Osteoblast (primary cell): ENCODE data around the gene PUDP. TPM values are rescaled to one million over a fixed set of nuclear protein-coding genes. Genes with fewer than 3 reads are reported as not detected.

ENCODE experiments used
- DNase-seq: peaks from one replicate; pipeline ENCODE4 v3.0.0; 2011; ENCODE audit warnings: low spot score, mixed read lengths; ENCODE audit not compliant: insufficient read length; ENCODE audit errors: missing footprints
- H2AFZ ChIP-seq: 2 replicates; pipeline ENCODE4 v1.6.0; 2011; ENCODE audit warnings: mild to moderate bottlenecking, low read length
- H3K27ac ChIP-seq: 2 replicates; pipeline ENCODE4 v1.5.1; 2011; ENCODE audit warnings: mild to moderate bottlenecking, low read depth, low read length, moderate library complexity
- H3K27me3 ChIP-seq: 2 replicates; pipeline ENCODE4 v1.6.0; 2012; ENCODE audit warnings: mild to moderate bottlenecking, control low read depth, inconsistent platforms, low read length, moderate library complexity; ENCODE audit not compliant: insufficient read depth
- H3K36me3 ChIP-seq: 2 replicates; pipeline ENCODE4 v1.5.1; 2011; ENCODE audit warnings: mild to moderate bottlenecking, low read length, control low read depth, moderate library complexity; ENCODE audit not compliant: insufficient read depth
- H3K4me1 ChIP-seq: 2 replicates; pipeline ENCODE4 v1.5.1; 2011; ENCODE audit warnings: mild to moderate bottlenecking, low read length, control low read depth, moderate library complexity; ENCODE audit not compliant: insufficient read depth
- H3K4me2 ChIP-seq: 2 replicates; pipeline ENCODE4 v1.6.0; 2011; ENCODE audit warnings: mild to moderate bottlenecking, low read length; ENCODE audit not compliant: insufficient read depth
- H3K4me3 ChIP-seq: fragments of 200-600 bp; sonication (generic); 3 replicates; pipeline ENCODE4 v1.5.1; 2012; ENCODE audit warnings: mild to moderate bottlenecking, low read length, inconsistent platforms; ENCODE audit not compliant: insufficient read depth
- H3K79me2 ChIP-seq: 2 replicates; pipeline ENCODE4 v1.6.0; 2012; ENCODE audit warnings: mild to moderate bottlenecking, low read length, control low read depth, inconsistent platforms; ENCODE audit not compliant: insufficient read depth
- H3K9me3 ChIP-seq: 2 replicates; pipeline ENCODE4 v1.5.1; 2011; ENCODE audit warnings: low read depth, low read length, control low read depth
- H4K20me1 ChIP-seq: 2 replicates; pipeline ENCODE4 v1.6.0; 2012; ENCODE audit warnings: mild to moderate bottlenecking, low read length, control low read depth; ENCODE audit not compliant: insufficient read depth
- total RNA-seq: library from RNA; depleted of rRNA; stranded (reverse); fragments of >200 nt; gene quantifications from 2 replicates; pipeline ENCODE4 v1.2.3, GENCODE V29; 2012
- TF ChIP-seq, protein P1 (sequence below): IDR thresholded peaks from 2 replicates; pipeline ENCODE4 v1.5.1; 2011; ENCODE audit warnings: mild to moderate bottlenecking, low read depth, low read length, moderate library complexity; ENCODE audit errors: extremely low read depth

Gene PUDP
- total RNA-seq, 1 donor, result 6.5 TPM

DNA sequence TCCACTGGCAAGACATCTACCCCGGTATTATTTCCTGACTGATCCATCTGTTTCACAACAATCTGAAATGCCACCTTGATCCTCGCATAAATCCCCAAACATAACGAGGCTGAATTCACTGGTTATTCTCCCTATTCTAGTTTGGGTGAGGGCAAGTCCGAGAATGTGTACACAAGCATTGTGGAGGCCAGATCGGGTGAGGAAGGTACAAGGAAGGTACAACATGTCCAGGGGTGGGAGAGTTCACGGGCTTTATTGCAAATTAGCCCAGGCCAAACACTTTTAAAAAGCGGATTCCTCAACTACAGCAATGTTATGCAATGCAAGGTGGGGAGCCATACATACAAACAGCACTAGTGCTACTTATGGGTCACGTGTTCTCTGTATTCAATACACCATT is 82.5 kb downstream of the PUDP start:
- peak; percentile 6 for DNase-seq
- Histone ChIP-seq H3K36me3 (no peaks in the 10 kb centered on the region), H4K20me1 (peaks cover 24% of the 10 kb centered on the region), H3K4me1 (peaks cover 16% of the 10 kb centered on the region), H3K4me2 (no peak overlapping the region), H3K9me3 (no peaks in the 10 kb centered on the region), H3K79me2 (no peaks in the 10 kb centered on the region), H3K27ac (no peak overlapping the region), H2AFZ (no peak overlapping the region), H3K4me3 (no peak overlapping the region), H3K27me3 (no peaks in the 10 kb centered on the region)
- TF ChIP-seq, protein P1, sequence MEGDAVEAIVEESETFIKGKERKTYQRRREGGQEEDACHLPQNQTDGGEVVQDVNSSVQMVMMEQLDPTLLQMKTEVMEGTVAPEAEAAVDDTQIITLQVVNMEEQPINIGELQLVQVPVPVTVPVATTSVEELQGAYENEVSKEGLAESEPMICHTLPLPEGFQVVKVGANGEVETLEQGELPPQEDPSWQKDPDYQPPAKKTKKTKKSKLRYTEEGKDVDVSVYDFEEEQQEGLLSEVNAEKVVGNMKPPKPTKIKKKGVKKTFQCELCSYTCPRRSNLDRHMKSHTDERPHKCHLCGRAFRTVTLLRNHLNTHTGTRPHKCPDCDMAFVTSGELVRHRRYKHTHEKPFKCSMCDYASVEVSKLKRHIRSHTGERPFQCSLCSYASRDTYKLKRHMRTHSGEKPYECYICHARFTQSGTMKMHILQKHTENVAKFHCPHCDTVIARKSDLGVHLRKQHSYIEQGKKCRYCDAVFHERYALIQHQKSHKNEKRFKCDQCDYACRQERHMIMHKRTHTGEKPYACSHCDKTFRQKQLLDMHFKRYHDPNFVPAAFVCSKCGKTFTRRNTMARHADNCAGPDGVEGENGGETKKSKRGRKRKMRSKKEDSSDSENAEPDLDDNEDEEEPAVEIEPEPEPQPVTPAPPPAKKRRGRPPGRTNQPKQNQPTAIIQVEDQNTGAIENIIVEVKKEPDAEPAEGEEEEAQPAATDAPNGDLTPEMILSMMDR, result no peak

DNA sequence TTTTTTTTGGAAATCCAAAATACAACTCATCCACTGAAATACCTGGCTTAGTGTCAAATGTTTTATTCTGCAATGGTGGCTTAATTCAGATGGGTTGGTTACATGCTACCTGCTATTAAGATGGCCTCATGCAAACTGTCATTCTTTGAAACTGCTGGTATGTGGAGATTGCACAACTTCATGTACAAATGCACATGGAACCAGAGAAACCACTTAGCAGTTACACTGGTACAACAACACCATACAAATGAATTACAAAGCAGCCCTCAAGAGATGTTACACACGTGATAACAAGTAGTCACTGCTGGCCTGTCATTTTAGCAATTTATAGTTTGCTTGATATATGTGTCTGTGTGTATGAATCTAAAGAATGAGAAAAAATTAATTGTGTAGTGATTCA is 85.0 kb downstream of the PUDP start:
- Histone ChIP-seq H3K79me2 (no peaks in the 10 kb centered on the region), H3K27ac (no peak overlapping the region), H3K4me1 (peaks cover 16% of the 10 kb centered on the region), H3K4me2 (no peak overlapping the region), H3K27me3 (no peaks in the 10 kb centered on the region), H4K20me1 (peaks cover 19% of the 10 kb centered on the region), H2AFZ (no peak overlapping the region), H3K9me3 (no peaks in the 10 kb centered on the region), H3K4me3 (no peak overlapping the region), H3K36me3 (no peaks in the 10 kb centered on the region)
- TF ChIP-seq, protein P1, result no peak
- DNase-seq, result no peak

- Histone ChIP-seq H3K27me3 (no peaks in the 10 kb centered on the region), H3K79me2 (no peaks in the 10 kb centered on the region), H3K4me2 (no peak overlapping the region), H3K36me3 (peaks cover 1% of the 10 kb centered on the region), H3K4me1 (peaks cover 16% of the 10 kb centered on the region), H3K9me3 (no peaks in the 10 kb centered on the region), H2AFZ (no peak overlapping the region), H4K20me1 (peaks cover 19% of the 10 kb centered on the region), H3K4me3 (no peak overlapping the region), H3K27ac (no peak overlapping the region)
- TF ChIP-seq, protein P1, result no peak
- no peak for DNase-seq
Observed at GRCh38 chrX:7062276-7062675, 85.7 kb downstream of the PUDP start.

DNA sequence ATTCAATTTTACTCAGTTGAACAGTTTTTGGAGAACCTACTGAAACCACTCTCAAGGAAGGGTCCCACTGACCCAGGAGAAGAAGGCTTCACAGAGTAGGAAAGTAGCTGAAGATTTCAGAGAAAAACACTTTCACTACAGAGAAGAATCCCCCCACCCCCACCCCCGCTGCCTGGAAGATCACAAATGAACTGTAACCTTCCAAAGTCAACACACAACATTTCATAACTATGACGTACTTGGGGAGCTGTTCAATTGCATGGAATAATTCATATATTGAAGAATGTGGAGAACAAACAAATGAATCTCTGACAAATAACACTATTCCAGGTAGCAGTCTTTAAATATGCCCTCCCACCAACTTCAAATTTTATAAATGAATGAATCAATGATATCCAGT is 86.5 kb downstream of the PUDP start:
- Histone ChIP-seq H3K27me3 (no peaks in the 10 kb centered on the region), H3K27ac (no peak overlapping the region), H3K79me2 (no peaks in the 10 kb centered on the region), H3K4me3 (no peak overlapping the region), H3K4me1 (peaks cover 16% of the 10 kb centered on the region), H3K9me3 (no peaks in the 10 kb centered on the region), H3K4me2 (peak overlapping the region; percentile 19), H4K20me1 (peaks cover 24% of the 10 kb centered on the region), H2AFZ (no peak overlapping the region), H3K36me3 (peaks cover 9% of the 10 kb centered on the region)
- TF ChIP-seq, protein P1, result no peak
- DNase-seq, result no peak
